Activated T-cell treated with anti-CD3 and anti-CD28 coated beads, Interleukin-2, amount 50 U/mL, for 4 hours (primary cell): ENCODE data around the gene TGFB2. TPM values are rescaled to one million over a fixed set of nuclear protein-coding genes. Genes with fewer than 3 reads are reported as not detected.

Source experiments
- ATAC-seq, 2 donors: fragments of 200-7000 bp; cut with Tn5 transposase; one replicate each; pipeline ENCODE4 v1.10.0; 2021
- DNase-seq: peaks from one replicate; pipeline ENCODE4 v3.0.0-alpha.2; 2020
- H3K27me3 Mint-ChIP-seq: one replicate; pipeline ENCODE4 v1.8.0; 2021; ENCODE audit warnings: low read depth, mixed read lengths
- H3K36me3 Mint-ChIP-seq: one replicate; pipeline ENCODE4 v1.8.0; 2022; ENCODE audit warnings: mixed read lengths; ENCODE audit not compliant: insufficient read depth
- H3K4me1 Mint-ChIP-seq: one replicate; pipeline ENCODE4 v1.8.0; 2021; ENCODE audit warnings: low read depth, mixed read lengths
- H3K4me3 Mint-ChIP-seq: one replicate; pipeline ENCODE4 v1.8.0; 2021; ENCODE audit warnings: mild to moderate bottlenecking, moderate library complexity, mixed read lengths
- H3K9me3 Mint-ChIP-seq: one replicate; pipeline ENCODE4 v1.8.0; 2021; ENCODE audit warnings: mixed read lengths
- total RNA-seq, 3 donors: library from RNA; stranded (reverse); gene quantifications; one replicate each; pipeline ENCODE4 v1.2.1, GENCODE V29; 2021

The TGFB2 gene
- not detected for total RNA-seq

DNA sequence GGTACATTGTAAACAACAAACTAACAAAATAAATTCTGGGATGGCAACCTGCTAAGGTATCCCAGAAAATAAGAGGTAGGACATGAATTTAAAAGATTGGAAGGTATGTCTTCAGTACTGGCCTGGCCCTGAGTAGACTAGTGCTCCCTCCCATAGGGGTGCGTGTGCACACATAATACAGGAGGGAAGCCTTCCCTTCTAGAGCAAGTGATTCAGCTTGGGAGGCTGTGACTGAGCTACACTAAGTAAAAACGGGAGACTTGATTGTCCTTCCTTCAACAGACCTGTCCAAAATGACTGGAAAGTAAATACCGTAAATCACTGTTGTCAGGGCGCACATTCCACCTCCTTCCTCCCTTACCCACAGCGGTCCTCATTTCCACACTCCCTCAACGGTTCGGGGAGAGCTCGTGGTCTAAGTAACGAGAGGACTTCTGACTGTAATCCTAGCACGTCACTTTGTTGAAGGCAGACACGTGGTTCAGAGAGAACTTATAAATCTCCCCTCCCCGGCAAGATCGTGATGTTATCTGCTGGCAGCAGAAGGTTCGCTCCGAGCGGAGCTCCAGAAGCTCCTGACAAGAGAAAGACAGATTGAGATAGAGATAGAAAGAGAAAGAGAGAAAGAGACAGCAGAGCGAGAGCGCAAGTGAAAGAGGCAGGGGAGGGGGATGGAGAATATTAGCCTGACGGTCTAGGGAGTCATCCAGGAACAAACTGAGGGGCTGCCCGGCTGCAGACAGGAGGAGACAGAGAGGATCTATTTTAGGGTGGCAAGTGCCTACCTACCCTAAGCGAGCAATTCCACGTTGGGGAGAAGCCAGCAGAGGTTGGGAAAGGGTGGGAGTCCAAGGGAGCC is at the start of gene TGFB2:
Gene TGFB2 (plus strand): TSS at position 523 of the 859 bp plus-strand sequence. CDS start 1,366 bp downstream, outside the sequence.
- Mint-ChIP-seq H3K4me1 (peaks cover 23% of the 10 kb centered on the region), H3K36me3 (peaks cover 11% of the 10 kb centered on the region), H3K27me3 (peaks cover 40% of the 10 kb centered on the region), H3K4me3 (no peak within 1 kb of the TSS), H3K9me3 (no peaks in the 10 kb centered on the region)
- no peak for DNase-seq
- ATAC-seq = peak; percentile 69 to 72

DNA sequence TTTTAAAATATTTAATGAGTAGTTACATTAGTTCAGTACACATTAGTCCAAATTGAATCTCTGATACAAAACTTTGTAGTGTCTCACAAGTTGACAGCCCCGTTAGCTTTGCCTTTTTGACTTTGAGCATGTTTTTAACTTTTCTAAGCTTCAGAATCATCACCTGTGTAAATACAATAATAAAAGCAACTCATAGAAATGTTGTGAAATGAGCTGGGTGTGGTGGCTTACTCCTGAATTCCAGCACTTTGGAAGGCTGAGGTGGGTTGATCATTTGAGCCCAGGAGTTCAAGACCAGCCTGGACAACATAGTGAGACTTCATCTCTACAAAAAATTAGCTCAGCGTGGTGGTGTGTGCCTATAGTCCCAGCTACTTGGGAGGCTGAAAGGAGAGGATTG is 49.0 kb upstream of the TGFB2 start:
- no peaks in the 10 kb centered on the region for H3K27me3 Mint-ChIP-seq
- H3K9me3 Mint-ChIP-seq = no peaks in the 10 kb centered on the region
- ATAC-seq = no peak

DNA sequence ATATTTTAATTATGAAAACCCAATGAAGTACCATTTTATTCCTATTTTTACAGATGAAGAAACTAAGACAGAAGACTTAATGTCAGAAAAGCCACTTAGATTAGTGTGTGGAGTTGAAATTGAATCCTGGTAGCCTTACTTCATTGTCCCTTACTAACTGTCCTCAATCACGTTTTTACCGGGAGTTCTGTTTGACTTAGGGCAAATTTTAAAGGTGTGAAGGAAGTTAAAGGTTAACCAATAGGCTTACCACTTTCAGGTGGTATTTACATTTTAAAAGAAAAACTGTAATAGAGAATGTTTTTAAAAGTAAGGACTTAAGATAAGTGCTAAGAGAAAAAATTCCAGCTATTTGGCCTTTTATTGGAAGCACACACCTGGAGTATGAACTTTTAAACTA is 47.7 kb upstream of the TGFB2 start:
- DNase-seq (no peak), ATAC-seq (no peak)
- peaks cover 25% of the 10 kb centered on the region for H3K4me1 Mint-ChIP-seq
- H3K4me3 Mint-ChIP-seq = no peak overlapping the region
- no peaks in the 10 kb centered on the region for H3K9me3 Mint-ChIP-seq
- peaks cover 16% of the 10 kb centered on the region for H3K36me3 Mint-ChIP-seq
- H3K27me3 Mint-ChIP-seq = no peaks in the 10 kb centered on the region

More for the DNA sequence above, 49.0 kb upstream of the TGFB2 start:
- Mint-ChIP-seq H3K4me1 (peaks cover 20% of the 10 kb centered on the region), H3K36me3 (peaks cover 12% of the 10 kb centered on the region), H3K4me3 (no peak overlapping the region)
- DNase-seq = no peak

DNA sequence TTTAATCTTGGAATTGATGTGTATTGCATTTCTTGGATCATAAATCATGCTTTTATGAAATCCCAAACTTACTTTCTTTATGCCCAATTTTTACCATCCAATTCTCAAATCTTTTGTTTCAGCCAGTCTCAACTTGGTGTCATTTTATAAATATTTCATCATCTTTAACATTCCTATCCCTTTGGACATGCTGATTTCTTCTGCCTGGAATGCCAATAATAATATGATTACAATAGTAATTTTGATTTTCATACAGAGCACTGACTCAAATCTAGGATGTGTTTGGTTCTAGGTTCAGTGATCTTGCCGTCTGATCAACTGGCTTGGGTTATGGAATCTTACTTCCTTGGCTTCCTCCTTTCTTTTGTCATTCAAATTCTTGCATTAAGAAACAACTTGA is 47.3 kb upstream of the TGFB2 start:
- Mint-ChIP-seq H3K4me3 (no peak overlapping the region), H3K36me3 (peaks cover 15% of the 10 kb centered on the region), H3K27me3 (no peaks in the 10 kb centered on the region), H3K9me3 (no peaks in the 10 kb centered on the region), H3K4me1 (peaks cover 25% of the 10 kb centered on the region)
- no peak for DNase-seq
- no peak for ATAC-seq

DNA sequence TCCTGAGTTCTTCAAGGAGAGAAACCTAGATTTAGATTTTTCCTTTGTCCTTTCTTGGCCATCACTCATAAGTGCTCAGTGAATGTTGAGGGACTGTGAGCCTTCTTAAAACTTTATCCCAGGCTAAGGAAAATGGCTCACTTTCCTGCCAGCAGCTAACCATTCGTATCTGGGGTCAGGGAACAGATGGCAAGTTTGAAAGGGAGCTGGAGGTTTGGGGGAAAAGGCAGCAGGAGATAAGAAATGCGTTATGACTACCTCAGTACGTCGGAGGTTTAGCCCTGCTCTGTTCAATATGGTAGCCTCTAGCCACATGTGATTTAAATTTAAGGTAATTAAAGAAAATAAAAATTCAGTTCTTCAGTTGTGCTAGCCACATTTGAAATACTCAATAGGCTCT is 46.7 kb upstream of the TGFB2 start:
- H3K4me3 Mint-ChIP-seq = no peak overlapping the region
- no peaks in the 10 kb centered on the region for H3K9me3 Mint-ChIP-seq
- DNase-seq (no peak), ATAC-seq (no peak)
- peaks cover 15% of the 10 kb centered on the region for H3K36me3 Mint-ChIP-seq
- H3K27me3 Mint-ChIP-seq = no peaks in the 10 kb centered on the region
- peaks cover 25% of the 10 kb centered on the region for H3K4me1 Mint-ChIP-seq

DNA sequence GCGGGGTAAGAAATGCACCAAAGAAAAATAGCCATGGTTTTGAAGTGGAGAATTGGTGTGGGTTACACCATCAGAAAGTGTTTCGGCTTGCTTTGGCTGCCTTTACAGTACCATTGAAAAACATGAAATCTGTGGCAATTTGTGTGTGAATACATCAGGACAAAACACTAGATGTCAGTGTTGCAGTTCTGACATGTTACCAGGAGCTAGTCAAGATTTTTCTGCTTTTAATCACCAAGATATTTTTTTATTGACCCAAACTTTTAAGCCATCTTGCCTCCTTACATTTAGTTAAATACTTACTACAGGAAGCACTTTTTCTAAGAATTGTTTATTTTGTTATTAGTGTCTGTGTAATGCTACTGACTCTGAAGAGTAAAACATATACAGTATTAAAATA is 45.7 kb upstream of the TGFB2 start:
- DNase-seq (no peak), ATAC-seq (no peak)
- Mint-ChIP-seq H3K4me1 (peaks cover 22% of the 10 kb centered on the region), H3K27me3 (no peaks in the 10 kb centered on the region), H3K36me3 (peaks cover 15% of the 10 kb centered on the region), H3K4me3 (no peak overlapping the region), H3K9me3 (no peaks in the 10 kb centered on the region)

DNA sequence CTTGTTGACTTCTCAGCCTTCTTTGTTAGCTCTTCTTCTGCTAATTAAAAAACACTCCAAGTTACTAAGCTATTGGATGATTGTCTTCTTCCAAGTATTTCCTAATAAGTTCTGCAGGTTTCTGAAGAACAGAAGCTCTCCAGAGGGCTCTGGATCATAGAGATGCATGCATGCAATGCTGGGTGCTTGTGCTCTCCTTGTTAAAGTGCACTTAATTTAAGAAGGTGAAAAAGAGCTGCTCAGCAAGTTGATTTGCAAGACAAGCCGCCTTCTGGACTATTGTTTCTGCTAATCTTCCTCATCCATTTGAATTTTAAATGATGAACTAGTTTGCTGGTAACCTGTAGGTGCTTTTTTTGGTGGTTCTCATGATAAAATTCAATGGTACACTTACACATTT is 43.9 kb upstream of the TGFB2 start:
- H3K9me3 Mint-ChIP-seq = no peaks in the 10 kb centered on the region

DNA sequence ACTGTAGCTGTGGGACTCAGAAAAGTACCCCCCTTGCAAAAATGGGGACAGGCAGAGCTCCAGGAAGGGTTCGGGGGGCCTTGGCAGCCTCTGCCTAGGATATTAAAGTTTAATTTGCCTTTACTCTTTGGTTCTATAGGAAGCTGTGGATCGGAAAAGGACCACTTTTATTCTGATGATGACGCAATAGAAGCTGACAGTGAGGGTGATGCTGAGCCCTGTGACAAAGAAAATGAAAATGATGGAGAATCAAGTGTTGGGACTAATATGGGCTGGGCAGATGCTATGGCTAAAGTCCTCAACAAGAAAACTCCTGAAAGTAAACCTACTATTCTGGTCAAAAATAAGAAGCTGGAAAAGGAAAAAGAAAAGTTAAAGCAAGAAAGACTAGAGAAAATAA is 43.0 kb upstream of the TGFB2 start:
- Mint-ChIP-seq H3K27me3 (no peaks in the 10 kb centered on the region), H3K36me3 (peaks cover 7% of the 10 kb centered on the region)

More for the DNA sequence above, 43.9 kb upstream of the TGFB2 start:
- Mint-ChIP-seq H3K27me3 (no peaks in the 10 kb centered on the region), H3K4me1 (peaks cover 22% of the 10 kb centered on the region), H3K36me3 (peaks cover 11% of the 10 kb centered on the region), H3K4me3 (no peak overlapping the region)
- DNase-seq = no peak
- no peak for ATAC-seq

DNA sequence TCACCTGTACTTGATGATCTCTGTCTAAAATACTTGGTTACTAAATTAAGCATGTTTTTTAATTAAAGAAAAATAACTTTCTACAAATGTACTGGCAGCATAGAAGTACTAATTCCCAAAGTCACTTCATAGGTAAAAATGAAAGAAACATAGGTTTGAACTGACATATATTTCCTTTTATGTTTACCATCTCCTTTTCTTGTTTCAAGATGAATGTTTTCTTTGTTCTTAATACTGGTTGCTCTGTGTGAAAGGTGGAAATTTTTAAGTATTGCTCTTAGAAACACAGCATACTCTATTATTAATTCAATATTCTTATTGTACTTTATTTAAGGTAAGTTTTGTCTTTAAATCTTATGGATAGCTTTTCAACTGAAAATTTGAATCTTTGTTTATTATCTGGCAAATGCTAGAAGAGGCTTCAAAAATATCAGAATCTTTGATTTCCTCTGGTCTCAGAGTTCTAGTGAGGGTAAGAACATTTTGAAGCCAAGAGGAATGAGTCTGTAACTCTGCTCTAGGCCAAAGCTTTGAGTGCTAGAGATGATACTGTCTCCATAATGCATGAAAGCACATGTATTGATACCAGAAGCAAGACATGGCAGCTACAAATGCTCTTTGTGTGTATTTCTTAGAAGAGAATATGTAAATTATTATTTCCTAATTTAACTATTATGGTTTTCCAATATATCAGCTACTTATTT is 41.8 kb upstream of the TGFB2 start:
- H3K27me3 Mint-ChIP-seq = no peaks in the 10 kb centered on the region
- ATAC-seq = no peak

More for the DNA sequence above, 43.0 kb upstream of the TGFB2 start:
- ATAC-seq (no peak), DNase-seq (no peak)
- no peak overlapping the region for H3K4me3 Mint-ChIP-seq
- H3K4me1 Mint-ChIP-seq = peaks cover 19% of the 10 kb centered on the region
- H3K9me3 Mint-ChIP-seq = no peaks in the 10 kb centered on the region

DNA sequence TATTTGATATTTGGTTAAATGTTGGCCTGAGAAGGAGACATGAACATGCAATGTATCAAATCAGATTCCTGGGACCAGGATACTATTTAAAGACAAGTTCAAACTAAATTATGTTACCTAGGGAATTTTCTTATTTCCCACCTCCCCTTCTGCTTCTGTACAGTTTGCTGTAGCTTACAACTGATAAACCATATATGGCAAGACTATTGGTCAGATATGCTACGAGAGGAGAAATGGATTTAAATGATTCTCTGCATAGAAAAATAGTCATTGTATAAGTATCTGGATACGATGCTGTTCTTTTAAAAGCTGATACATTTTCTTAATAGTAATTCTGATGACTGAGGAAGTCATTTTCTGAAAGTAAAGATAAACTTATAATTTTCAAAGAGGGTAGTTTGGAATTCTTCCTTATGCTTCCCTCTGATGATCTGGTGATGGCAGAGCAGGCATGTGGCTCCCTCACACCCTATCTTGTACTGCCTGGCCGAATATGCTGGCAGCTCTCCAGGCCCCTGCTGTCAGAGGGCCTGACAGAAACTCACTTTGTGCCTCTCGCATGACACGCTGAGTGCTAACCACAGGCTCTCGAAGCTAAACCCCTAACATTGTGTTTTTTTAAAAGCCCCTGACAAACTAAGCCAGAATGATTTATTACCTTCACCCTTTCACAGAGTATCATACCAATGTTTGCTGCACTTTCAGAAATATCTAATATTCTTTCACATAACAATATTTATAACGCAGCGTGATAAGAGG is 40.7 kb upstream of the TGFB2 start:
- DNase-seq (no peak), ATAC-seq (no peak)
- Mint-ChIP-seq H3K9me3 (no peaks in the 10 kb centered on the region), H3K4me1 (peaks cover 6% of the 10 kb centered on the region), H3K36me3 (peaks cover 16% of the 10 kb centered on the region), H3K27me3 (no peaks in the 10 kb centered on the region), H3K4me3 (no peak overlapping the region)

More for the DNA sequence above, 41.8 kb upstream of the TGFB2 start:
- H3K4me3 Mint-ChIP-seq = no peak overlapping the region
- H3K4me1 Mint-ChIP-seq = peaks cover 13% of the 10 kb centered on the region
- H3K9me3 Mint-ChIP-seq = no peaks in the 10 kb centered on the region
- DNase-seq = no peak
- H3K36me3 Mint-ChIP-seq = peaks cover 11% of the 10 kb centered on the region

DNA sequence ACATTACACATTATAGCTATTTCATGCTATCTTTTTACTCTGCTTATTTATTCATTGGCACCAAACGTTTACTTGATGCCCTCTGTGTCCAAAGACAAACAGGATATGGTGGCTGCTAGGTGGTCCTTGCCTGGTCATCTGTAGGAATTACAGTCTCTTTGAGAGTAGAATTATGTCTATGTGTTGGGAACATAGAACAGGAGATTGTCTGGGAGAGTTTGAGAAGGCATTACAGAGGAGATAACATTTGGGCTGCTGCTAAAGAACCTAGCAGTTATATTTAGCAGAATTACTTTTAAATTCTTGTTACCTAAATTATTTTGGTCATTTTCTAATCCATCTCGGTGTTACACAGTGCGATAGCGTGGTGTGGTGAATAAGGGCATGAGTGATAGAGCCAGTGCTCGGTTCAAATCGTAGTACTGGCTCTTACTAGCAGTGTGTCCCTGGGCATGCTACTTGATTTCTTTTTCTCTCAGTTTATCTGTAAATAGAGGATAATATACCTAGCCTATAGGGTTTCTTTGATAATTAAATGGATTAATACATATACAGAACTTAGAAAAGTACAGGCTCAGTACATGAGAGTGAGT is 39.6 kb upstream of the TGFB2 start:
- Mint-ChIP-seq H3K4me3 (no peak overlapping the region), H3K9me3 (no peaks in the 10 kb centered on the region)

DNA sequence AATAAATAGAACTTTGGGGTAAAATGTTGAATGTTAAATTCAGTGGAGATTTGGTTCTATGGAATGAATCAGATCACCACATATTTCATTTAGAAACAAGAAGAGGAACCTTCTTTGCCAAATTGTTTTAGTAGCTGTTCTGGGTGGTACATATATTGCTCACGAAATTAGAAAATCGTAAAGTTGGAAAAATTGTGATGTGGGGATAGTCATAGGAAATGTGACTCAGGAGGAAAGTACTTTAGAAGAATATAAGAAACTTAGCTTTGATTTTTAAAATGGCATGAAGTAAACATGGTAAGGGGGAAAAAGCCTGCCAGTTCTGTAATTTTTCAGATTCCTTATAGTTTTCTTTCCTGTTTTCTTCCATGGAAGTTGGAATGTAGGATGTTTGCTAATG is 32.6 kb upstream of the TGFB2 start:
- Mint-ChIP-seq H3K4me1 (peaks cover 4% of the 10 kb centered on the region), H3K4me3 (no peak overlapping the region), H3K9me3 (no peaks in the 10 kb centered on the region), H3K27me3 (no peaks in the 10 kb centered on the region), H3K36me3 (peaks cover 36% of the 10 kb centered on the region)
- DNase-seq = no peak
- no peak for ATAC-seq

More for the DNA sequence above, 39.6 kb upstream of the TGFB2 start:
- Mint-ChIP-seq H3K36me3 (peaks cover 20% of the 10 kb centered on the region), H3K4me1 (peaks cover 5% of the 10 kb centered on the region), H3K27me3 (no peaks in the 10 kb centered on the region)
- no peak for DNase-seq
- no peak for ATAC-seq

DNA sequence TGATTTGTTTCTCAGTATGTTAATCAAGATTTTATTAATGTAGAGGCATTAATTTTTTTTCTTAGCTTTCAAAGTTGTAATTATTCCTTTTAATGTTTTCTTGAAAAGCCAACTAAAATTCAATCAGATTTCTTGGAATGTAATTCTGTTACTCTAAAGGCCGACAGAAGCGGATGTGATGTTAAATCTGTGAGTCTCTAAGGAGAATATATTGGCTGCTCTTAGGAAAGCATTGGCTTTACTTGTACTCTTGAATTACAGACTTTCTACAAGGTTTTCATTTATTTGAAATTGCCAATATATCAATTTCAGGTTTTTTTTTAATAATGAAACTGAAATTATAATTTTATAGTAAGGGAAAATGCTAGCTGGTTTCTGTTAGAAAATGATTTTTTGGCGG is 30.8 kb upstream of the TGFB2 start:
- Mint-ChIP-seq H3K9me3 (no peaks in the 10 kb centered on the region), H3K27me3 (no peaks in the 10 kb centered on the region), H3K4me1 (peaks cover 4% of the 10 kb centered on the region), H3K36me3 (peaks cover 36% of the 10 kb centered on the region), H3K4me3 (no peak overlapping the region)
- no peak for DNase-seq
- no peak for ATAC-seq

DNA sequence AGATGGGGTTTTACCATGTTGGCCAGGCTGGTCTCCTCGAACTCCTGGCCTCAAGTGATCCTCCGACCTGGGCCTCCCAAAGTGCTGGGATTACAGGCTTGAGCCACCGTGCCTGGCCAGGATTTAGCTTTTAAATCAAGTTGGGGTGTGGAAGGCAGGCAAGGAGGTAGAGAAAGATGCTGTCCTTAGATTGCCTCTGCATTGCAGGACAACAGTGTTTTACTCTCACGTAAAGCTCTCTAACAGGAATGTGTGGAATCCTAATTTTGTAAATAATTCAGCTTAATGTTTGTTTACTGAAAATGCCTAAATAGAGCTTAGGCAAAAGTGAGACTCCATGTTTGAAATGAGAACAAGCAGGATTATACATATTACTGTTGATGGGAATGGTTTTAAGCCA is 29.5 kb upstream of the TGFB2 start:
- Mint-ChIP-seq H3K9me3 (no peaks in the 10 kb centered on the region), H3K4me1 (peaks cover 4% of the 10 kb centered on the region), H3K4me3 (no peak overlapping the region), H3K36me3 (peaks cover 38% of the 10 kb centered on the region), H3K27me3 (no peaks in the 10 kb centered on the region)
- ATAC-seq = no peak
- no peak for DNase-seq
